OCI-LY1 (cell line): ENCODE data around the gene GBF1.

Experiments used
- H2AFZ ChIP-seq: fragments of 200-600 bp; sonication (generic), shearing (Covaris generic); 2 replicates; pipeline ENCODE4 v1.6.0; 2014; ENCODE audit warnings: antibody characterized with exemption, mild to moderate bottlenecking, low read length
- H3F3A ChIP-seq: fragments of 200-600 bp; sonication (generic), shearing (Covaris generic); 2 replicates; pipeline ENCODE4 v1.6.0; 2014; ENCODE audit warnings: mild to moderate bottlenecking, antibody characterized with exemption, low read length, moderate library complexity; ENCODE audit not compliant: insufficient read depth
- H3K27ac ChIP-seq: fragments of 200-600 bp; sonication (generic); 2 replicates; pipeline ENCODE4 v1.5.1; 2014; ENCODE audit warnings: low read length, mixed run types, mild to moderate bottlenecking, low read depth; ENCODE audit not compliant: poor library complexity, severe bottlenecking
- H3K27me3 ChIP-seq: fragments of 200-600 bp; sonication (generic); 2 replicates; pipeline ENCODE4 v1.6.0; 2014; ENCODE audit warnings: antibody characterized with exemption, mild to moderate bottlenecking, low read length, moderate library complexity; ENCODE audit not compliant: insufficient read depth
- H3K36me3 ChIP-seq: fragments of 200-600 bp; sonication (generic); 2 replicates; pipeline ENCODE4 v1.6.1; 2014; ENCODE audit warnings: mild to moderate bottlenecking, antibody characterized with exemption, low read length, moderate library complexity, mixed read lengths; ENCODE audit not compliant: insufficient read depth
- H3K4me1 ChIP-seq: fragments of 200-600 bp; sonication (generic); 2 replicates; pipeline ENCODE4 v1.5.1; 2014; ENCODE audit warnings: mild to moderate bottlenecking, low read length, moderate library complexity; ENCODE audit not compliant: insufficient read depth, severe bottlenecking
- H3K4me2 ChIP-seq: fragments of 200-600 bp; sonication (generic), shearing (Covaris generic); 2 replicates; pipeline ENCODE4 v1.6.1; 2014; ENCODE audit warnings: low read length
- H3K4me3 ChIP-seq: fragments of 200-600 bp; sonication (generic); 2 replicates; pipeline ENCODE4 v1.5.1; 2014; ENCODE audit warnings: low read length, low read depth, mild to moderate bottlenecking, mixed read lengths; ENCODE audit not compliant: poor library complexity, severe bottlenecking
- H3K79me2 ChIP-seq: fragments of 200-600 bp; shearing (Covaris generic); 2 replicates; pipeline ENCODE4 v1.6.1; 2016; ENCODE audit warnings: mixed run types, low read length, mixed read lengths; ENCODE audit not compliant: insufficient read depth
- H3K9ac ChIP-seq: fragments of 200-600 bp; sonication (generic), shearing (Covaris generic); 2 replicates; pipeline ENCODE4 v1.6.1; 2014; ENCODE audit warnings: mild to moderate bottlenecking, low read length, mixed read lengths
- H3K9me2 ChIP-seq: fragments of 200-600 bp; sonication (generic), shearing (Covaris generic); 2 replicates; pipeline ENCODE4 v1.6.1; 2014; ENCODE audit warnings: low read depth, mild to moderate bottlenecking, low read length, mixed read lengths
- H3K9me3 ChIP-seq: fragments of 200-600 bp; shearing (Covaris generic); 2 replicates; pipeline ENCODE4 v1.6.1; 2014; ENCODE audit warnings: low read length, mixed read lengths
- H4K20me1 ChIP-seq: fragments of 200-600 bp; sonication (generic), shearing (Covaris generic); 2 replicates; pipeline ENCODE4 v1.6.0; 2016; ENCODE audit warnings: mild to moderate bottlenecking, low read length; ENCODE audit not compliant: insufficient read depth
- EZH2 ChIP-seq: fragments of 200-600 bp; sonication (generic), shearing (Covaris generic); IDR thresholded peaks from 2 replicates; pipeline ENCODE4 v1.8.0; 2017; ENCODE audit warnings: borderline replicate concordance, mixed run types, mild to moderate bottlenecking, antibody characterized with exemption, low read length, moderate library complexity, mixed read lengths
- TF ChIP-seq, protein P1 (sequence below): fragments of 200-600 bp; sonication (generic), shearing (Covaris generic); IDR thresholded peaks from 2 replicates; pipeline ENCODE4 v1.5.1; 2017; ENCODE audit warnings: mild to moderate bottlenecking, antibody characterized with exemption, low read length, moderate library complexity, mixed read lengths

Gene GBF1

DNA sequence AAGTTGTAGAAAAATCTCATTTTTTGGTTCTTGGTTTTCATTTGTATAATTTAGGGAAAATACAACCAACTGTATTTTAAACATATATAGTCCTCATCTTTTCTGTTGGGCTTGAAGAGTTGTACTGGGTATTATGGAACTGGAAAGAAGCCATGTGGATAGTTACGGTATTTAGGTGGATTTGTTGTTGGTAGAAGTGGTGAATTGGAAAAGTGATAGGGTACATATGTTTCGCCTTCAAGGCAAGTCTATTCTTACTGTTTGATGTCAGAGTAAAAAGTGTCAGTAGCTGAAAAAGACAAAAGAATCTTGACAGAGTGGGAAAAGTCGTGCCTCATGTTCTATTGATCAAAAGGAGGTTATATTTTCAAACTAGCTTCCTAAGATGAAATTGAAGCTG is 64.6 kb downstream of the GBF1 start:
- Histone ChIP-seq H3K27ac (no peak overlapping the region), H3K36me3 (no peaks in the 10 kb centered on the region), H3K9me3 (no peaks in the 10 kb centered on the region), H4K20me1 (no peaks in the 10 kb centered on the region), H3K79me2 (0 out of 2 replicates have a peak, but pooled peaks cover 4% of the 10 kb centered on the region), H3K9me2 (no peaks in the 10 kb centered on the region), H3K4me3 (no peak overlapping the region), H3K9ac (no peak overlapping the region), H2AFZ (no peak overlapping the region), H3K4me2 (no peak overlapping the region), H3F3A (no peaks in the 10 kb centered on the region), H3K27me3 (no peaks in the 10 kb centered on the region), H3K4me1 (no peaks in the 10 kb centered on the region)
- TF ChIP-seq, protein P1, sequence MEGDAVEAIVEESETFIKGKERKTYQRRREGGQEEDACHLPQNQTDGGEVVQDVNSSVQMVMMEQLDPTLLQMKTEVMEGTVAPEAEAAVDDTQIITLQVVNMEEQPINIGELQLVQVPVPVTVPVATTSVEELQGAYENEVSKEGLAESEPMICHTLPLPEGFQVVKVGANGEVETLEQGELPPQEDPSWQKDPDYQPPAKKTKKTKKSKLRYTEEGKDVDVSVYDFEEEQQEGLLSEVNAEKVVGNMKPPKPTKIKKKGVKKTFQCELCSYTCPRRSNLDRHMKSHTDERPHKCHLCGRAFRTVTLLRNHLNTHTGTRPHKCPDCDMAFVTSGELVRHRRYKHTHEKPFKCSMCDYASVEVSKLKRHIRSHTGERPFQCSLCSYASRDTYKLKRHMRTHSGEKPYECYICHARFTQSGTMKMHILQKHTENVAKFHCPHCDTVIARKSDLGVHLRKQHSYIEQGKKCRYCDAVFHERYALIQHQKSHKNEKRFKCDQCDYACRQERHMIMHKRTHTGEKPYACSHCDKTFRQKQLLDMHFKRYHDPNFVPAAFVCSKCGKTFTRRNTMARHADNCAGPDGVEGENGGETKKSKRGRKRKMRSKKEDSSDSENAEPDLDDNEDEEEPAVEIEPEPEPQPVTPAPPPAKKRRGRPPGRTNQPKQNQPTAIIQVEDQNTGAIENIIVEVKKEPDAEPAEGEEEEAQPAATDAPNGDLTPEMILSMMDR: no peak
- no peak for TF ChIP-seq EZH2

DNA sequence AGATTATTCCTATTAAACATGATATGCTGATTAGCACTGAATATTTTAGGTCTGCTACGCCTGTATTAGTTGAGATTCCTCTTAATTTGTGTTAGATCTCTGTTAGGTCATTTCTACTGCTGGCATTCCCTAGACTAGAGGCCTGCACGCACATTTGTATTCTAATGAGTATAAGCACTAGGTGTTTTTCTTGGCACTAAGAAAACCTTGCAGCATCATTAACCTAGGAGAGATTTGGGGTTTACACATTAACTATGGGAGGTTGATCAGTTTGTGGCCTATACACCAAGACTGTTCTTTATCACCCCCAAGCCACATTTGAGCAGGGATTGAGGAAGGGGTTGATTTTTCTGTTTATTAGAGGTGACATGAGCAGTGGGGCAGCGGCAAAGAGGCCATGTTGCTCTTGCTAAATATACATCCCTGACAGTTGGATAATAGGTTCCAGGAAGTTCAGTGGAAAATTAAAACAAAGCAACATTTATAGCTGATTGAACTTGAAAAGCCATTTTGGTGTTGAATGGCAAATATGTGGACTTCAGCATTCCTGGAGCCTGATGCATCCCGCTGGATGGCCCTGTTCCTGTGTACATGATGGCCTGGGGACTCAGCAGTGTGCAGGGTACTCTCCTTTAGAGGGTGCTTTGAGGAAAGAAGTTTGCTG is 65.2 kb downstream of the GBF1 start:
- Histone ChIP-seq H3K4me3 (no peak overlapping the region), H3K27ac (no peak overlapping the region), H3K9me3 (no peaks in the 10 kb centered on the region), H4K20me1 (no peaks in the 10 kb centered on the region), H3K4me1 (no peaks in the 10 kb centered on the region), H3K4me2 (no peak overlapping the region), H3F3A (no peaks in the 10 kb centered on the region), H2AFZ (no peak overlapping the region), H3K27me3 (no peaks in the 10 kb centered on the region), H3K9ac (no peak overlapping the region), H3K9me2 (no peaks in the 10 kb centered on the region), H3K79me2 (0 out of 2 replicates have a peak, but pooled peaks cover 4% of the 10 kb centered on the region), H3K36me3 (no peaks in the 10 kb centered on the region)
- TF ChIP-seq EZH2: no peak
- TF ChIP-seq, protein P1: no peak

DNA sequence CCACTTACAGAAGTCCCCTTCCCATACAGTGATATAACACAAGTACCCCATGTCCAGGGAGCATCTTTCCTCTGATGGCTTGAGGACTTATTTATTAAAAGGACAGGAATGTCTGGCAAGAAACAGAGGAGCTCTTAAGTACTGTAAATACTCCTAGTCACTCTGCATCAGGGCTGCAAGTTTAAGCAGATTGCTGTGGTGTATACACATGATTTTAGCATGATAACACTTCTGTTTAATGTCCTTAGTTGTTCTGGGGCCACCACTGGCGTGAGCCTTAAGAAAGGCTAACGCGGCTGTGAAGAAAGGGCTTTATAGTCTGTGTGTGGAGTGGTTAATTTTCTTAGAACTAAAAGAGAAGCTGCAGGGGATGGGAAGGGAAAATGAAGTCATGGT is 65.7 kb downstream of the GBF1 start:
- 0 out of 2 replicates have a peak, but pooled peaks cover 4% of the 10 kb centered on the region for H3K79me2 ChIP-seq
- no peak for TF ChIP-seq EZH2
- TF ChIP-seq, protein P1: no peak
- H3K9me2 ChIP-seq: no peaks in the 10 kb centered on the region
- H3K9ac ChIP-seq: no peak overlapping the region
- no peaks in the 10 kb centered on the region for H3F3A ChIP-seq
- no peak overlapping the region for H3K4me2 ChIP-seq
- no peak overlapping the region for H2AFZ ChIP-seq
- no peaks in the 10 kb centered on the region for H4K20me1 ChIP-seq
- H3K9me3 ChIP-seq: no peaks in the 10 kb centered on the region
- H3K4me3 ChIP-seq: no peak overlapping the region
- no peaks in the 10 kb centered on the region for H3K27me3 ChIP-seq
- H3K4me1 ChIP-seq: no peaks in the 10 kb centered on the region
- no peak overlapping the region for H3K27ac ChIP-seq
- H3K36me3 ChIP-seq: no peaks in the 10 kb centered on the region
